GM13977 (cell line): ENCODE measurements around the gene ANKS1A.
A peak's percentile ranks its signal among the peaks of the same experiment; 100 is the strongest.
"Not testable (repeated sequence)": the region's sequence is repeated elsewhere in the genome, so short reads cannot be mapped to it uniquely, and the experiment has no call there.

Experiments
- DNase-seq: peaks from one replicate; pipeline ENCODE4 v3.0.0; 2012; ENCODE audit warnings: low spot score
- CTCF ChIP-seq: IDR thresholded peaks from 2 replicates; pipeline ENCODE4 v1.5.1; 2012; ENCODE audit warnings: mild to moderate bottlenecking, control low read depth; ENCODE audit not compliant: insufficient read depth; ENCODE audit errors: extremely low read depth, missing control alignments
- in situ Hi-C: fragments of 300-500 bp; cut with MboI; formaldehyde crosslinking; loops from one replicate; pipeline ENCODE4 v1.12.0; 2022; ENCODE audit warnings: low sequenced_read_pairs, low pct_unique_long_range_greater_than_20kb, mixed read lengths, inconsistent platforms; ENCODE audit not compliant: unreplicated experiment

ANKS1A gene

GRCh38 chr6:34888874-34889555 lies at the start of gene ANKS1A:
ANKS1A (plus strand) TSS chr6:34889255; CDS start chr6:34889403, 148 bp downstream.
- no peak for TF ChIP-seq CTCF
- in situ Hi-C loops = no loop called here
- DNase-seq = peak; percentile 87

- in situ Hi-C loops = no loop called here
- DNase-seq = no peak
- TF ChIP-seq CTCF = no peak
Measured at GRCh38 chr6:34839666-34840352, 49.2 kb upstream of the ANKS1A start.

- in situ Hi-C loops, DNase-seq: not testable (repeated sequence)
Measured at GRCh38 chr6:34849066-34849465, 40.0 kb upstream of the ANKS1A start.

GRCh38 chr6:34851361-34851760 lies 37.7 kb upstream of the ANKS1A start:
- in situ Hi-C loops = no loop called here
- no peak for DNase-seq
- TF ChIP-seq CTCF = no peak

- in situ Hi-C loops = no loop called here
- TF ChIP-seq CTCF = no peak
- DNase-seq = no peak
Measured at GRCh38 chr6:34852406-34853085, 36.5 kb upstream of the ANKS1A start.

GRCh38 chr6:34855463-34855862 lies 33.6 kb upstream of the ANKS1A start:
- TF ChIP-seq CTCF = no peak
- DNase-seq = no peak
- in situ Hi-C loops = no loop called here

GRCh38 chr6:34858681-34859080 lies 30.4 kb upstream of the ANKS1A start:
- DNase-seq = no peak
- in situ Hi-C loops = no loop called here
- TF ChIP-seq CTCF = no peak
